Measurements from ENCODE around the gene VASP. TPM values are rescaled to one million over a fixed set of nuclear protein-coding genes. Genes with fewer than 3 reads are reported as not detected.

The VASP gene
- total RNA-seq, 1 experiment from 2014 or later = 144 TPM

DNA sequence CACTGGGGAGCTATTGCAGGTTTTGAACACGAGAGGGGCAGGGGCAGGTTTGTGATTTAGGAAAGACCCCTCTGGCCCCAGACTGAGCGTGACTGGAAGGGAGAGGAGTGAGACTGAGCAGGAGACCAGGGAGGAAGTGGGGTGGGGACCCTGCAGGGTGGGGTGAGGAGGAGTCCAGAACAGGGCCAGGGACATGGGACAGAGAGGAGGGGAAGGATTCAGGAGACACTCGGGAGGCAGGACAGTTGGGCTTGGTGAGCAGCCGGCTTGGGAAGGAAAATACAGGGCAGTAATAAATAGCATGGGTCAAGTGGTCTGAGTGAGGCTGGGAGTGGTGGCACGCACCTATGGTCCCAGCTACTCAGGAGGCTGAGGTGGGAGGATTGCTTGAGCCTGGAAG is 30.1 kb upstream of the VASP start (continued):
- TF ChIP-seq, protein P1, sequence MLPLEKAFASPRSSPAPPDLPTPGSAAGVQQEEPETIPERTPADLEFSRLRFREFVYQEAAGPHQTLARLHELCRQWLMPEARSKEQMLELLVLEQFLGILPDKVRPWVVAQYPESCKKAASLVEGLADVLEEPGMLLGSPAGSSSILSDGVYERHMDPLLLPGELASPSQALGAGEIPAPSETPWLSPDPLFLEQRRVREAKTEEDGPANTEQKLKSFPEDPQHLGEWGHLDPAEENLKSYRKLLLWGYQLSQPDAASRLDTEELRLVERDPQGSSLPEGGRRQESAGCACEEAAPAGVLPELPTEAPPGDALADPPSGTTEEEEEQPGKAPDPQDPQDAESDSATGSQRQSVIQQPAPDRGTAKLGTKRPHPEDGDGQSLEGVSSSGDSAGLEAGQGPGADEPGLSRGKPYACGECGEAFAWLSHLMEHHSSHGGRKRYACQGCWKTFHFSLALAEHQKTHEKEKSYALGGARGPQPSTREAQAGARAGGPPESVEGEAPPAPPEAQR (CRISPR knock-in tag; IDR thresholded peaks at IDR 0.05) = no peak

GRCh38 chr19:45477713-45478453 is 29.4 kb upstream of the VASP start:
- peak overlapping the region; percentile 69 for H3K4me3 Mint-ChIP-seq
- H3K9me3 Mint-ChIP-seq = no peaks in the 10 kb centered on the region
- peaks cover 27% of the 10 kb centered on the region for H3K4me1 Mint-ChIP-seq
- no peaks in the 10 kb centered on the region for H3K36me3 Mint-ChIP-seq
- peaks cover 55% of the 10 kb centered on the region for H3K27me3 Mint-ChIP-seq (ENCODE audit: low read depth)
- ChIA-PET POLR2A (interaction anchor here (0.8 to 3.0 kb wide), 4 partner anchors 9 to 51 kb away, joined by 12 to 28 read pairs (median 14); partner anchors contain the start of gene FOSB), CTCF (interaction anchor here (0.6 to 7.1 kb wide), 39 partner anchors 8 to 599 kb away, joined by 3 to 325 read pairs (median 7); partner anchors contain the start of genes ERCC1, FOSB, OPA3 and PPM1N)
- ATAC-seq (no peak), DNase-seq (ENCODE audit: low spot score) (no peak)
- peak overlapping the region; percentile 99 for H3K27ac Mint-ChIP-seq
- TF ChIP-seq TEAD4 (CRISPR knock-in tag; IDR thresholded peaks at IDR 0.05) (no peak), ZNF423 (CRISPR knock-in tag; IDR thresholded peaks at IDR 0.05) (no peak), SP1 (CRISPR knock-in tag; conservative IDR thresholded peaks at IDR 0.05) (no peak), ZNF317 (CRISPR knock-in tag; IDR thresholded peaks at IDR 0.05; ENCODE audit: borderline replicate concordance, low read depth) (no peak), ZNF138 (CRISPR knock-in tag; conservative IDR thresholded peaks at IDR 0.05) (no peak), ATF1 (CRISPR knock-in tag; IDR thresholded peaks at IDR 0.05) (no peak), FOXK1 (CRISPR knock-in tag; IDR thresholded peaks at IDR 0.05) (no peak), HMGA2 (CRISPR knock-in tag; IDR thresholded peaks at IDR 0.05) (no peak), ZNF671 (CRISPR knock-in tag; IDR thresholded peaks at IDR 0.05) (no peak), ZNF396 (CRISPR knock-in tag; IDR thresholded peaks at IDR 0.05; ENCODE audit: borderline replicate concordance) (no peak), FOXJ3 (CRISPR knock-in tag; IDR thresholded peaks at IDR 0.05; ENCODE audit: borderline replicate concordance) (no peak), GRHL2 (CRISPR knock-in tag; IDR thresholded peaks at IDR 0.05; ENCODE audit: insufficient replicate concordance, severe bottlenecking) (no peak), ZBTB21 (CRISPR knock-in tag; IDR thresholded peaks at IDR 0.05; ENCODE audit: borderline replicate concordance) (no peak), MXD4 (CRISPR knock-in tag; IDR thresholded peaks at IDR 0.05; ENCODE audit: borderline replicate concordance) (no peak), ESRRA (CRISPR knock-in tag; IDR thresholded peaks at IDR 0.05; ENCODE audit: borderline replicate concordance) (no peak), PRRX2 (CRISPR knock-in tag; IDR thresholded peaks at IDR 0.05) (no peak)
- TF ChIP-seq, protein P2, sequence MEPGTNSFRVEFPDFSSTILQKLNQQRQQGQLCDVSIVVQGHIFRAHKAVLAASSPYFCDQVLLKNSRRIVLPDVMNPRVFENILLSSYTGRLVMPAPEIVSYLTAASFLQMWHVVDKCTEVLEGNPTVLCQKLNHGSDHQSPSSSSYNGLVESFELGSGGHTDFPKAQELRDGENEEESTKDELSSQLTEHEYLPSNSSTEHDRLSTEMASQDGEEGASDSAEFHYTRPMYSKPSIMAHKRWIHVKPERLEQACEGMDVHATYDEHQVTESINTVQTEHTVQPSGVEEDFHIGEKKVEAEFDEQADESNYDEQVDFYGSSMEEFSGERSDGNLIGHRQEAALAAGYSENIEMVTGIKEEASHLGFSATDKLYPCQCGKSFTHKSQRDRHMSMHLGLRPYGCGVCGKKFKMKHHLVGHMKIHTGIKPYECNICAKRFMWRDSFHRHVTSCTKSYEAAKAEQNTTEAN (CRISPR knock-in tag; IDR thresholded peaks at IDR 0.05) = no peak
- TF ChIP-seq, protein P3, sequence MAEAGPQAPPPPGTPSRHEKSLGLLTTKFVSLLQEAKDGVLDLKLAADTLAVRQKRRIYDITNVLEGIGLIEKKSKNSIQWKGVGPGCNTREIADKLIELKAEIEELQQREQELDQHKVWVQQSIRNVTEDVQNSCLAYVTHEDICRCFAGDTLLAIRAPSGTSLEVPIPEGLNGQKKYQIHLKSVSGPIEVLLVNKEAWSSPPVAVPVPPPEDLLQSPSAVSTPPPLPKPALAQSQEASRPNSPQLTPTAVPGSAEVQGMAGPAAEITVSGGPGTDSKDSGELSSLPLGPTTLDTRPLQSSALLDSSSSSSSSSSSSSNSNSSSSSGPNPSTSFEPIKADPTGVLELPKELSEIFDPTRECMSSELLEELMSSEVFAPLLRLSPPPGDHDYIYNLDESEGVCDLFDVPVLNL (CRISPR knock-in tag; IDR thresholded peaks at IDR 0.05; ENCODE audit: borderline replicate concordance, low read depth) = no peak
- TF ChIP-seq, protein P4, sequence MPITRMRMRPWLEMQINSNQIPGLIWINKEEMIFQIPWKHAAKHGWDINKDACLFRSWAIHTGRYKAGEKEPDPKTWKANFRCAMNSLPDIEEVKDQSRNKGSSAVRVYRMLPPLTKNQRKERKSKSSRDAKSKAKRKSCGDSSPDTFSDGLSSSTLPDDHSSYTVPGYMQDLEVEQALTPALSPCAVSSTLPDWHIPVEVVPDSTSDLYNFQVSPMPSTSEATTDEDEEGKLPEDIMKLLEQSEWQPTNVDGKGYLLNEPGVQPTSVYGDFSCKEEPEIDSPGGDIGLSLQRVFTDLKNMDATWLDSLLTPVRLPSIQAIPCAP (CRISPR knock-in tag; IDR thresholded peaks at IDR 0.05) = no peak

Data from WTC11 (cell line).